ENCODE results near the gene DNAAF5.
"Not testable (repeated sequence)": the region's sequence is repeated elsewhere in the genome, so short reads cannot be mapped to it uniquely, and the experiment has no call there.

Gene DNAAF5

GRCh38 chr7:749140-749551 is 22.6 kb downstream of the DNAAF5 start:
- Histone ChIP-seq H3K36me3 (ENCODE audit: insufficient read depth, low read length) (peaks cover 37% of the 10 kb centered on the region), H3K27ac (ENCODE audit: low read depth, low read length) (no peak overlapping the region), H3K4me1 (ENCODE audit: insufficient read depth, low read length) (no peaks in the 10 kb centered on the region), H3K9ac (ENCODE audit: low read depth, low read length) (no peak overlapping the region), H3K4me3 (ENCODE audit: low read length) (no peak overlapping the region), H3K27me3 (ENCODE audit: insufficient read depth, low read length) (no peaks in the 10 kb centered on the region), H3K9me3 (ENCODE audit: insufficient read depth, low read depth, low read length) (no peaks in the 10 kb centered on the region)
- WGBS, result 94% methylated on average over 14 of the region's 14 CpGs

- Histone ChIP-seq H3K4me1 (ENCODE audit: insufficient read depth, low read length) (no peaks in the 10 kb centered on the region), H3K4me3 (ENCODE audit: low read length) (no peak overlapping the region), H3K27ac (ENCODE audit: low read depth, low read length) (no peak overlapping the region), H3K9ac (ENCODE audit: low read depth, low read length) (no peak overlapping the region), H3K27me3 (ENCODE audit: insufficient read depth, low read length) (no peaks in the 10 kb centered on the region), H3K9me3 (ENCODE audit: insufficient read depth, low read depth, low read length) (no peaks in the 10 kb centered on the region), H3K36me3 (ENCODE audit: insufficient read depth, low read length) (peaks cover 42% of the 10 kb centered on the region)
- 96% methylated on average over 26 of the region's 26 CpGs for WGBS
Measured at GRCh38 chr7:750111-750905, 23.8 kb downstream of the DNAAF5 start.

- Histone ChIP-seq H3K4me1 (ENCODE audit: insufficient read depth, low read length) (no peaks in the 10 kb centered on the region), H3K27ac (ENCODE audit: low read depth, low read length) (no peak overlapping the region), H3K36me3 (ENCODE audit: insufficient read depth, low read length) (peaks cover 49% of the 10 kb centered on the region), H3K27me3 (ENCODE audit: insufficient read depth, low read length) (no peaks in the 10 kb centered on the region), H3K4me3 (ENCODE audit: low read length) (no peak overlapping the region), H3K9ac (ENCODE audit: low read depth, low read length) (no peak overlapping the region), H3K9me3 (ENCODE audit: insufficient read depth, low read depth, low read length) (no peaks in the 10 kb centered on the region)
- WGBS, result 94% methylated on average over 15 of the region's 15 CpGs
Measured at GRCh38 chr7:751826-752225, 25.3 kb downstream of the DNAAF5 start.

GRCh38 chr7:752256-752655 is 25.8 kb downstream of the DNAAF5 start:
- not testable (repeated sequence) for H3K27ac ChIP-seq (ENCODE audit: low read depth, low read length)
- WGBS, result 92% methylated on average over 33 of the region's 33 CpGs
- peaks cover 53% of the 10 kb centered on the region for H3K36me3 ChIP-seq (ENCODE audit: insufficient read depth, low read length)

GRCh38 chr7:753190-753589 is 26.7 kb downstream of the DNAAF5 start:
- H3K4me3 ChIP-seq (ENCODE audit: low read length), result no peak overlapping the region
- no peaks in the 10 kb centered on the region for H3K4me1 ChIP-seq (ENCODE audit: insufficient read depth, low read length)
- H3K9me3 ChIP-seq (ENCODE audit: insufficient read depth, low read depth, low read length), result no peaks in the 10 kb centered on the region
- no peak overlapping the region for H3K27ac ChIP-seq (ENCODE audit: low read depth, low read length)
- H3K36me3 ChIP-seq (ENCODE audit: insufficient read depth, low read length), result peaks cover 63% of the 10 kb centered on the region
- WGBS, result 96% methylated on average over 17 of the region's 17 CpGs
- no peak overlapping the region for H3K9ac ChIP-seq (ENCODE audit: low read depth, low read length)
- no peaks in the 10 kb centered on the region for H3K27me3 ChIP-seq (ENCODE audit: insufficient read depth, low read length)

More at GRCh38 chr7:752256-752655, 25.8 kb downstream of the DNAAF5 start:
- not testable (repeated sequence) for H3K9ac ChIP-seq (ENCODE audit: low read depth, low read length); H3K4me1 ChIP-seq (ENCODE audit: insufficient read depth, low read length); H3K9me3 ChIP-seq (ENCODE audit: insufficient read depth, low read depth, low read length); H3K4me3 ChIP-seq (ENCODE audit: low read length); H3K27me3 ChIP-seq (ENCODE audit: insufficient read depth, low read length)

GRCh38 chr7:754531-755412 is 28.3 kb downstream of the DNAAF5 start:
- Histone ChIP-seq H3K9me3 (ENCODE audit: insufficient read depth, low read depth, low read length) (no peaks in the 10 kb centered on the region), H3K36me3 (ENCODE audit: insufficient read depth, low read length) (peaks cover 73% of the 10 kb centered on the region), H3K9ac (ENCODE audit: low read depth, low read length) (no peak overlapping the region), H3K27ac (ENCODE audit: low read depth, low read length) (no peak overlapping the region), H3K27me3 (ENCODE audit: insufficient read depth, low read length) (no peaks in the 10 kb centered on the region), H3K4me3 (ENCODE audit: low read length) (no peak overlapping the region), H3K4me1 (ENCODE audit: insufficient read depth, low read length) (no peaks in the 10 kb centered on the region)
- WGBS, result 95% methylated on average over 49 of the region's 49 CpGs

GRCh38 chr7:755413-755805 is 28.9 kb downstream of the DNAAF5 start:
- Histone ChIP-seq H3K9ac (ENCODE audit: low read depth, low read length) (no peak overlapping the region), H3K27ac (ENCODE audit: low read depth, low read length) (no peak overlapping the region), H3K27me3 (ENCODE audit: insufficient read depth, low read length) (no peaks in the 10 kb centered on the region), H3K4me3 (ENCODE audit: low read length) (no peak overlapping the region), H3K9me3 (ENCODE audit: insufficient read depth, low read depth, low read length) (no peaks in the 10 kb centered on the region), H3K36me3 (ENCODE audit: insufficient read depth, low read length) (peaks cover 78% of the 10 kb centered on the region), H3K4me1 (ENCODE audit: insufficient read depth, low read length) (no peaks in the 10 kb centered on the region)
- 96% methylated on average over 9 of the region's 9 CpGs for WGBS

GRCh38 chr7:756231-756927 is 29.9 kb downstream of the DNAAF5 start:
- H3K27me3 ChIP-seq (ENCODE audit: insufficient read depth, low read length), result no peaks in the 10 kb centered on the region
- peaks cover 74% of the 10 kb centered on the region for H3K36me3 ChIP-seq (ENCODE audit: insufficient read depth, low read length)
- no peaks in the 10 kb centered on the region for H3K4me1 ChIP-seq (ENCODE audit: insufficient read depth, low read length)
- H3K4me3 ChIP-seq (ENCODE audit: low read length), result no peak overlapping the region
- no peaks in the 10 kb centered on the region for H3K9me3 ChIP-seq (ENCODE audit: insufficient read depth, low read depth, low read length)
- no peak overlapping the region for H3K9ac ChIP-seq (ENCODE audit: low read depth, low read length)
- no peak overlapping the region for H3K27ac ChIP-seq (ENCODE audit: low read depth, low read length)
- 96% methylated on average over 30 of the region's 30 CpGs for WGBS

GRCh38 chr7:756928-757560 is 30.5 kb downstream of the DNAAF5 start:
- Histone ChIP-seq H3K9me3 (ENCODE audit: insufficient read depth, low read depth, low read length) (no peaks in the 10 kb centered on the region), H3K27me3 (ENCODE audit: insufficient read depth, low read length) (no peaks in the 10 kb centered on the region), H3K9ac (ENCODE audit: low read depth, low read length) (no peak overlapping the region), H3K36me3 (ENCODE audit: insufficient read depth, low read length) (peaks cover 77% of the 10 kb centered on the region), H3K27ac (ENCODE audit: low read depth, low read length) (no peak overlapping the region), H3K4me1 (ENCODE audit: insufficient read depth, low read length) (no peaks in the 10 kb centered on the region), H3K4me3 (ENCODE audit: low read length) (no peak overlapping the region)
- 96% methylated on average over 35 of the region's 35 CpGs for WGBS

- WGBS, result 90% methylated on average over 19 of the region's 19 CpGs
- H3K4me1 ChIP-seq (ENCODE audit: insufficient read depth, low read length), result no peaks in the 10 kb centered on the region
- H3K27ac ChIP-seq (ENCODE audit: low read depth, low read length), result no peak overlapping the region
- no peaks in the 10 kb centered on the region for H3K27me3 ChIP-seq (ENCODE audit: insufficient read depth, low read length)
- H3K4me3 ChIP-seq (ENCODE audit: low read length), result no peak overlapping the region
- peaks cover 79% of the 10 kb centered on the region for H3K36me3 ChIP-seq (ENCODE audit: insufficient read depth, low read length)
- no peaks in the 10 kb centered on the region for H3K9me3 ChIP-seq (ENCODE audit: insufficient read depth, low read depth, low read length)
- no peak overlapping the region for H3K9ac ChIP-seq (ENCODE audit: low read depth, low read length)
Measured at GRCh38 chr7:757741-758163, 31.3 kb downstream of the DNAAF5 start.

Data from HUES64 (cell line).